ENCODE results near the gene ORC4.
A peak's percentile ranks its signal among the peaks of the same experiment; 100 is the strongest.

Gene ORC4

GRCh38 chr2:147927053-147927588 lies 93.4 kb downstream of the ORC4 start:
- no peak for DNase-seq

- no peak for DNase-seq
These were observed 94.7 kb downstream of the ORC4 start for GRCh38 chr2:147925886-147926285.

GRCh38 chr2:147924647-147925046 lies 95.9 kb downstream of the ORC4 start:
- no peak for DNase-seq

- DNase-seq: no peak
These were observed 96.7 kb downstream of the ORC4 start for GRCh38 chr2:147923846-147924245.

GRCh38 chr2:147917161-147917560 lies 103.4 kb downstream of the ORC4 start:
- DNase-seq: no peak

GRCh38 chr2:147916723-147917122 lies 103.8 kb downstream of the ORC4 start:
- DNase-seq: no peak

DNA sequence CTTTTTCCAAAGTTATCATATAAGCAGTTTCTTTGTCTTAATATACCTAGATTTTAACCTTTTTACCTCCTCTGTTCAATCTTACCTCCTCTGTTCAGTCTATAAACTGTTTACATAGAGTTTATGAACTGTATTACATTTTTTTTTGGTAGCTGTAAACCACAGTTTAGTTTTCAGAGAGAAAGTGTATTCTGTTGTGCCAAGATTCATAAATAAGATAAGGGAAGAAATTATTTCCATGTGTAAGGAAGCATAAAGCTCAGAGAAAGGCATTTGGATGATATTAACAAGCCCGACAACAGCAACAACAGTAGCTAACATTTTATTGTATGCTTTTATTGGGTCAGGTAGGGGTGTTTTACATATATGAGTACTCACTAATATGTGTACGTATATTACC lies 104.5 kb downstream of the ORC4 start:
- DNase-seq: no peak

- peak; percentile 18 for DNase-seq
These were observed 106.6 kb downstream of the ORC4 start for GRCh38 chr2:147913701-147914480.

DNA sequence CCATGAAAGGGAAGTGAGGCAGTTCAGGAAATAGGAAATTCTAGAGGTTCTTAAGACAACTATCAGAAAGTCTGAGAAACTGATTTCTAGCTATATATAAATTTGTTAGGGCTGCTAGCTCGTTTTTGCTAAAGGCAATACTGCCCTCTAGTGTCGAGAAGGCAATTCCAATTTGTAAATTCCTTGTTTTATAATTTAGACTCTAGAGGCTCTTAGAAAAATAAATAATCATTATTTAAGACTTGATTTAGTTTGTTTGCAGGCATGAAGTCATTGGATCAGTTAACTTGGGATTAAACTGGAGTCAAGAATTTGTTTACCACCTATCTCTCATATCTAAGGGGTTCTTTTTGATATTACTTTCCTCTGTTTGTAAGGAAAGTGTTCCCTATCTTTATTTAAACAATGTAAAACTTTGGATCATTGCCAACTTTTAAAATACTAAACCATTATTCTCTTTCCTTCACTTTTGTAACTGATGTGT lies 109.5 kb downstream of the ORC4 start:
- peak; percentile 49 for DNase-seq

DNA sequence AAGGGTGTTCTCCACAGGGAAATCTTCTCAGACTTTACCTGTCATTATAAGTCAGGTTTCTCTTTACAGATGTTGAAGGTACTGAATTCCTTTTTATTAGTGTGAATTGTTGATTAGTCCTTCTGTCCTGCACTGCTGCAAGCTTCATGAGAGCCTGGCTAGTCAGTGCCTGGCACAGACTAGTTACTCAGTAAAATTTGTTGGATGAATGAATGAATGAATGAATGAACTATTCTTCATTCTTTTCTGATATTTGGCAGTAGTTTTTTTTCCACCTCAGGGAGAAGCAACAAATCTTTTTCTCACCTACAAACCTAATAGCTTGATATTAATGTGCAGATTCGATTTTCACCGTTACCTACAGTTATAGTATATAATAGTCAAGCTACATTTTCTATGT lies 111.4 kb downstream of the ORC4 start:
- no peak for DNase-seq

DNA sequence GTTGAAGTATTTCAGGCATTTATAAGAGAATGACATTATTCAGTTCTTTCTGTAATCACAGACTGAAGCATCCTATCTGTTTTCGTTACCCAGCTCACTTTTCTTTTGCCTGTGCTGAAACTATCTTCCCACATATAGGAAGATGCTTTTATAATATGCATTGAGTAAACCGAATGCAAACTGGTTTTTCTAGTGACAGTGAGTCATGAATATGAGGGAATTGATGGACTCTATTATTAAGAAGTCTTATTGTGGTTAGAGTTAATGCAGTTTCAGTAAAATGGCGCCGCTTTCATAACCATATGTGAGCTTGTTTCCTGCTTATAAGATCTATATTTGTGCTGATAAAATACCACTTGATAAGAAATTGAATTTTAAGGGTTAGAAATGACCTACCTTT lies 116.5 kb downstream of the ORC4 start:
- DNase-seq: no peak

GRCh38 chr2:147888680-147889079 lies 131.9 kb downstream of the ORC4 start:
- no peak for DNase-seq

DNA sequence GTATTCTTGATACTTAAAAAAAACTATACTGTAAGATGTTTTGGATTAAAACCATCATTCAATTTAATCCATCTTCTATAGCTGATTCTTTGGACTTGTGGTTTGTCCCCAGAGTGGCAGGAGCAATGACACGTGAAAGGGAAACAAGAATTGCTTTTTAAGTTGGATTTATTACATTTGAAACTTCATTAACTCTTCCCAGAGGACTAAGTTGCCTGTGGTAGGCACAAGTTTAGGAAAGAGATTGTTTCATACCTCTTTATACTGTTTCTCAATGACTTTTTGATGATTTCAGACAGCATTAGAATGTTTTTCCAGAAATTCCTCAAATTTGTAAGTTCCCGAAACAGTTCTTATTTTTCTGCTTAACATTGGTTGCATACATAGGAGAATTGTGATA lies 134.4 kb downstream of the ORC4 start:
- DNase-seq: no peak

DNA sequence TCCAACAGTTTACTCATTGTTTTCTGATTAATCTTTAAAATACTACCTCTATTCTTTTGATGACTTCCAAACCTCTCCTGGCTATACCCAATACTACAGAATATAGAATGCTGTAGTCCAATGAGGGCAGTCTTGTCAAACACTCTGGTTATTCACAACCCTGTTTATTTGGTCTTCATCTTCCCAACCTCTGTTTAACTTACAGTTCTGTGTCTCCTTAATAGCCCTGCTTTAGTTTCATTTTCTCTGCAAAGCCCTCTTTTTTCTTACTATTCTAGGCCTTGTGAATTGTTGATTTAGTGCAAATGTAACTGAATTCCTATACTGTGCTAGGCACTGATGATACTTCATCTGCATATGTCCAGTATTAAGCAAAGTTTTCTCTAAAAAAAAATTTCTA lies 135.7 kb downstream of the ORC4 start:
- no peak for DNase-seq

DNA sequence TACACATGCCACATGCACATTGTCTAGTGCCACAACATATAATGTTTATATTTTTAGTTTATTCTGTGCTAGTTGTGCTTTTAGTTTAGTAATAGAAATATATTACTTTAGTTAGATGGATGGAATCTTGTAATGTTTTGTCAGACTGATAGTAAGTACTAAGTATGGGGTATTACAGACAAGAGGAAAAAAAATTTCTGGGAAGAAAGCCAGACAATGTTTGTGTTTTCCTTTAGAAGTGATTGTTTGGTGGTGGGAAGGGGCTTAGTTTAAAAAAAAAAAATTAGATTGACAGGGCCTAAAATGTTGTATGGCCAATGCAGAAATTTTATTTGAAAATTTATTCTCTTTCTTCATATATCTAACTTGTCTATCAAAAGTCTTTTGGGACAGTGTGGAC lies 137.9 kb downstream of the ORC4 start:
- DNase-seq: no peak
